ENCODE measurements around the gene MMP28.
A peak's percentile ranks its signal among the peaks of the same experiment; 100 is the strongest.

MMP28 gene

DNA sequence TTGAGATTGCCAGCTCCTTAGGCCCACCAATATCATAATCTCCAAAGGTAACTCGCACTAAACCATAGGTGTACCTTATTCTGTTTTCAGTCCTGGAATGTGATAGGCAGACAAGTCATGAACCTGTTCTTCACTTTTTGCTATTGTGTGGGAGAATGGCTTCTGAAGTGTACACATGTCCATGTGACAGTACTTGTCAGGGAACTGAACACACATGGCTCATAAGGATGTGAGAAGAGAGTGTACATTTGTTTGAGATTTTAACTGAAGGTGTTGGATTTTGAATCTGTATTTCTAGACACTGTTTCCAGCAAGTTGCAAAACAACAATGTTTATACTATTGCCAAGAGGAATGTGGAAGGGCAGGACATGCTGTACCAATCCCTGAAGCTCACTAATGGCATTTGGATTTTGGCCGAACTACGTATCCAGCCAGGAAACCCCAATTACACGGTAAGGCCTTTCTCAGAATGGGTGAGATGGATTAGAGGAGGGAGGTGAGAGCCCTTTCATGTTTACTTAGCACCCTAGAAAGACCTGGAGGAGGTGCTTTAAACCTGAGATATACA is 78.5 kb downstream of the MMP28 start:
- peaks cover 42% of the 10 kb centered on the region for H3K4me1 ChIP-seq
- TF ChIP-seq, protein P1, sequence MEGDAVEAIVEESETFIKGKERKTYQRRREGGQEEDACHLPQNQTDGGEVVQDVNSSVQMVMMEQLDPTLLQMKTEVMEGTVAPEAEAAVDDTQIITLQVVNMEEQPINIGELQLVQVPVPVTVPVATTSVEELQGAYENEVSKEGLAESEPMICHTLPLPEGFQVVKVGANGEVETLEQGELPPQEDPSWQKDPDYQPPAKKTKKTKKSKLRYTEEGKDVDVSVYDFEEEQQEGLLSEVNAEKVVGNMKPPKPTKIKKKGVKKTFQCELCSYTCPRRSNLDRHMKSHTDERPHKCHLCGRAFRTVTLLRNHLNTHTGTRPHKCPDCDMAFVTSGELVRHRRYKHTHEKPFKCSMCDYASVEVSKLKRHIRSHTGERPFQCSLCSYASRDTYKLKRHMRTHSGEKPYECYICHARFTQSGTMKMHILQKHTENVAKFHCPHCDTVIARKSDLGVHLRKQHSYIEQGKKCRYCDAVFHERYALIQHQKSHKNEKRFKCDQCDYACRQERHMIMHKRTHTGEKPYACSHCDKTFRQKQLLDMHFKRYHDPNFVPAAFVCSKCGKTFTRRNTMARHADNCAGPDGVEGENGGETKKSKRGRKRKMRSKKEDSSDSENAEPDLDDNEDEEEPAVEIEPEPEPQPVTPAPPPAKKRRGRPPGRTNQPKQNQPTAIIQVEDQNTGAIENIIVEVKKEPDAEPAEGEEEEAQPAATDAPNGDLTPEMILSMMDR (IDR thresholded peaks at IDR 0.05), result no peak

DNA sequence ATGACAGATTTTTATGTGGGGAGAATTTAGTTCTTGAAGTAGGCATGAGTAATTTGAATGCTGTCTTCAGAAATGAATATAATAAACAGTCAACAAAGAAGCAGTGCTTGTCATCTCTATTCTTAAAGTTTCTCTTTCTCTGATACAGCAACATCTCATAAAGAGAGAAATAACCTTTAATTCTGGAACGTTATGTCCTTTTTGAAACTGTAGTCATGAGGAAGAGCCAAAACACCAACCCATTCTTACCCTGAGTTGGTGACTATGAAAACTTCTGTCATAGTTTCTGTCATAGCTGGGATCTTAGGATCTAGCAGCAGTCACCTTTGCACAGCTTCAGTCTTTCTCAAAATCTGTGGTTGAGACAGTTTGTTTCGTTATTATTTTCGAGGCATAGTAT is 79.3 kb downstream of the MMP28 start:
- no peak overlapping the region for H2AFZ ChIP-seq
- no peaks in the 10 kb centered on the region for H3K9me3 ChIP-seq (ENCODE audit: control insufficient read depth, low read length)
- H3K4me3 ChIP-seq (ENCODE audit: low read depth, low read length), result no peak overlapping the region
- peaks cover 42% of the 10 kb centered on the region for H3K4me1 ChIP-seq
- no peaks in the 10 kb centered on the region for H3K79me2 ChIP-seq
- H3K27ac ChIP-seq, result peak overlapping the region; percentile 66
- no peak overlapping the region for H3K4me2 ChIP-seq (ENCODE audit: low read length)
- H3K36me3 ChIP-seq (ENCODE audit: control insufficient read depth, insufficient read depth, low read length), result no peaks in the 10 kb centered on the region
- H3K9ac ChIP-seq, result no peak overlapping the region
- TF ChIP-seq, protein P1 (IDR thresholded peaks at IDR 0.05), result no peak
- no peaks in the 10 kb centered on the region for H3K27me3 ChIP-seq (ENCODE audit: control insufficient read depth, insufficient read depth, low read length)

More for the DNA sequence above, 78.5 kb downstream of the MMP28 start:
- no peaks in the 10 kb centered on the region for H3K79me2 ChIP-seq
- no peaks in the 10 kb centered on the region for H3K36me3 ChIP-seq (ENCODE audit: control insufficient read depth, insufficient read depth, low read length)
- no peak overlapping the region for H3K4me3 ChIP-seq (ENCODE audit: low read depth, low read length)
- no peak overlapping the region for H2AFZ ChIP-seq
- H3K27me3 ChIP-seq (ENCODE audit: control insufficient read depth, insufficient read depth, low read length), result no peaks in the 10 kb centered on the region
- no peak overlapping the region for H3K9ac ChIP-seq
- H3K4me2 ChIP-seq (ENCODE audit: low read length), result peak overlapping the region; percentile 12
- H3K9me3 ChIP-seq (ENCODE audit: control insufficient read depth, low read length), result no peaks in the 10 kb centered on the region
- H3K27ac ChIP-seq, result peak overlapping the region; percentile 66

Measured in parathyroid adenoma (tissue), 2 donors.